Measurements from ENCODE around the gene PACRG. TPM values are rescaled to one million over a fixed set of nuclear protein-coding genes. Genes with fewer than 3 reads are reported as not detected.

Gene PACRG
- total RNA-seq, 1 donor: under 0.01 TPM

DNA sequence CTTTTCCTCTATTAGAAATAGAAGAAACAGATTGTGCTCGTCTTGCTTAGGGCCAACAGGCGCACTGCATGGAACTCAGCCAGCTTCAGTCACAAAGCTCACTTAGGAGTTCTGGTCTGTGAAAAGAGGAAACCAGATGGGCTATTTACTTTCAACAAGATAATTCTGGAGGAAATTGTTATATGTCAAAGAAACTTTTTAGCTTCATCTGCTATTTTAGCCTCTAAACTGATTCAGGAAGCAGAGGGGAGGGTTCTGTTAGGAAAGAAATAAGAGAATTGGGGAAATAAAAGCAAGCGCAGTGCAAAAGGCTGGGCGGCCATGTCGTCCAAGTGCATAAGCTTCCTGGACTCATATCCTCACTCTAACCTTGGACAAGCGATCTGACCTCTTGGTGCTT, 21.5 kb upstream of the PACRG start:
- H3K4me3 ChIP-seq (ENCODE audit: low read depth, low read length): no peak overlapping the region

DNA sequence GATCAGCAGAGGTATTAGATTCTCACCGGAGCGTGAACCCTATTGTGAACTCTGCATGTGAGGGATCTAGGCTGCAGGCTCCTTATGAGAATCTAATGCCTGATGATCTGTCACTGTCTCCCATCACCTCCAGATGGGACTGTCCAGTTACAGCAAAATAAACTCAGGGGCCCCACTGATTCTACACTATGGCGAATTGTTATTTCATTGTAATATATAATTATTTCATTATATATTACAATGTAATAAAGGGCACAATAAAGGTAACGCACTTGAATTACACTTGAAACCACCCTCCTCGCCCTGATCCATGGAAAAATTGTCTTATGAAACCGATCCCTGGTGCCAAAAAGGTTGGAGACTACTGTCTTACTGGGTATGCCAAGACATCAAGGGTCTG, 18.8 kb upstream of the PACRG start:
- H3K4me3 ChIP-seq (ENCODE audit: low read depth, low read length): no peak overlapping the region
- TF ChIP-seq, protein P1, sequence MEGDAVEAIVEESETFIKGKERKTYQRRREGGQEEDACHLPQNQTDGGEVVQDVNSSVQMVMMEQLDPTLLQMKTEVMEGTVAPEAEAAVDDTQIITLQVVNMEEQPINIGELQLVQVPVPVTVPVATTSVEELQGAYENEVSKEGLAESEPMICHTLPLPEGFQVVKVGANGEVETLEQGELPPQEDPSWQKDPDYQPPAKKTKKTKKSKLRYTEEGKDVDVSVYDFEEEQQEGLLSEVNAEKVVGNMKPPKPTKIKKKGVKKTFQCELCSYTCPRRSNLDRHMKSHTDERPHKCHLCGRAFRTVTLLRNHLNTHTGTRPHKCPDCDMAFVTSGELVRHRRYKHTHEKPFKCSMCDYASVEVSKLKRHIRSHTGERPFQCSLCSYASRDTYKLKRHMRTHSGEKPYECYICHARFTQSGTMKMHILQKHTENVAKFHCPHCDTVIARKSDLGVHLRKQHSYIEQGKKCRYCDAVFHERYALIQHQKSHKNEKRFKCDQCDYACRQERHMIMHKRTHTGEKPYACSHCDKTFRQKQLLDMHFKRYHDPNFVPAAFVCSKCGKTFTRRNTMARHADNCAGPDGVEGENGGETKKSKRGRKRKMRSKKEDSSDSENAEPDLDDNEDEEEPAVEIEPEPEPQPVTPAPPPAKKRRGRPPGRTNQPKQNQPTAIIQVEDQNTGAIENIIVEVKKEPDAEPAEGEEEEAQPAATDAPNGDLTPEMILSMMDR (IDR thresholded peaks at IDR 0.05; ENCODE audit: insufficient read depth, low read depth, low read length): no peak
- no peak for DNase-seq (ENCODE audit: low read depth)

More for the DNA sequence above, 21.5 kb upstream of the PACRG start:
- DNase-seq (ENCODE audit: low read depth): peak; percentile 8
- TF ChIP-seq, protein P1 (IDR thresholded peaks at IDR 0.05; ENCODE audit: insufficient read depth, low read depth, low read length): no peak

DNA sequence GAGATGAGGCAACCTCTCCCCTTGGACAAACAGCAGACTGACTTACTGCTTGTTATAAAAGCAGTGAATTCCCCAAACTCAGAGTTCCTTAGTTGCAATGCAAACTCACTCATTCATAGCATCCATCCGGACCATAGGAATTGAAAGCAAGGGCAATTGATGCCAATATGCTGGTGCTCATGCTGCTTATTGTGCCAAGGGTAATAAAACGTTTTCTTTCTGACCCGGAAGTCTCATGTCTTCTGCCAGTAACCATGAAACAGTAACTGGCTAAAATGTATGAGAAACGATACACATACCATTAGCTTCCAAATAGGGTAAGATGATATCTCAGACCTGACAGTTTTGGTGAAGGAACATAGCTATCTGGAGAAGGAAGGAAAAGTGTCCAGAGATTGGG, 18.3 kb upstream of the PACRG start:
- no peak for DNase-seq (ENCODE audit: low read depth)
- no peak overlapping the region for H3K4me3 ChIP-seq (ENCODE audit: low read depth, low read length)
- TF ChIP-seq, protein P1 (IDR thresholded peaks at IDR 0.05; ENCODE audit: insufficient read depth, low read depth, low read length): no peak

DNA sequence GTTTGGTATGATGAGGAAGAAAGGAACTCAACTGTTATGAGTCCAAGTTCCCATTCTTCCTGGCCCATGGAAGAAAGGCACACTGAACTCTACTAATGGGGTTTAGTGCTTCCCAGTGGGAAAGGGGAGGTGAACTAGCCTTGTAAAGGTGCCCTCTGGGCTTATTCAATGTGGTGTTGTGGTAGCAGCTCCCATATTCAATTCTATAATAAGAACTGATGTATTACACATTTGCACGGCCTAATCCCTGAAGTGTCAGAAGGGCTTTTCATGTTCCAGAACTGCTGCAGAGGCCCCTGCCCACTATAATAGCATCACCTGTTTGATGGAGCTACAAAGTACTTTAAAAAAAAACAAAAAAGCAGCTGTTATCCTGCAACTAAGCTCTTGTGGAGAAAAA, 17.4 kb upstream of the PACRG start:
- H3K4me3 ChIP-seq (ENCODE audit: low read depth, low read length): no peak overlapping the region
- DNase-seq (ENCODE audit: low read depth): no peak
- TF ChIP-seq, protein P1 (IDR thresholded peaks at IDR 0.05; ENCODE audit: insufficient read depth, low read depth, low read length): no peak

DNA sequence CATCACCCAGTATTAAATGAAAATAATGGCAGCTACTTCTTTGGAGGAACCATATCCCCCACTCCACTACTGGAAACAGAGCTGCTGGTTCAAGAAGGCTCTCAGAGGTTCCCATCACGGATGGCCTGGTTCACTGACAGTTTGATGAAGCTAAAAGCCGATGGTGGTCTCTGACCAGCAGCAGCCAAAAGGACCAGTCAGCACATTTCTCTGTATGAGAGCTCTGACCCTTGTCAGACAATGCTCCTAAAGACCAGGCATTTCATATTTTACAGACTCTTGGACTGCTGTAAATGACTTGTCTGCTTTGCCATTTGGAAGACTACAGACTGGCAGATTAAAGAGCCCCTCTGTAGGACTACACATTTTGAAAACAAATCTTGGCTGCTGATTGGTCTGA, 16.8 kb upstream of the PACRG start:
- DNase-seq (ENCODE audit: low read depth): no peak
- TF ChIP-seq, protein P1 (IDR thresholded peaks at IDR 0.05; ENCODE audit: insufficient read depth, low read depth, low read length): no peak

DNA sequence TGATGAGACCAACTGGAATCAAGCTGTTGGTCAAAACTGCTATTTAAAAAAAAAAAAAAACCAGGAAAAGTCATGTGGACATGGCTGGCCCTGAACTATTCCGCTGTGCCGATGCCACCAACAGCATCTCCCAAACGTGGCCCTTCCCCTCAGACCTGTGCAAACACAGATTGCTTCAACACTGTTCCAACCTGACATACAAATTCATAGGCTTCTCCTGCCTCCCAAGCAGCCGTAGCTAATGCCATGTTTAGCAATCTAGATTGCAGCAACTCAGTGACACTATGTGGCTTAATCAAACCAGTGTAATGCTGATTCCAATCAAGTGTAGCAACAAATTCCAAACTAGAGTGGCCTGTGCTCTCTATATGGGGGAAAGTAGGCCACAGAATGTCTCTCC, 16.4 kb upstream of the PACRG start:
- no peak for DNase-seq (ENCODE audit: low read depth)
- TF ChIP-seq, protein P1 (IDR thresholded peaks at IDR 0.05; ENCODE audit: insufficient read depth, low read depth, low read length): no peak
- H3K4me3 ChIP-seq (ENCODE audit: low read depth, low read length): no peak overlapping the region

More for the DNA sequence above, 16.8 kb upstream of the PACRG start:
- H3K4me3 ChIP-seq (ENCODE audit: low read depth, low read length): no peak overlapping the region

DNA sequence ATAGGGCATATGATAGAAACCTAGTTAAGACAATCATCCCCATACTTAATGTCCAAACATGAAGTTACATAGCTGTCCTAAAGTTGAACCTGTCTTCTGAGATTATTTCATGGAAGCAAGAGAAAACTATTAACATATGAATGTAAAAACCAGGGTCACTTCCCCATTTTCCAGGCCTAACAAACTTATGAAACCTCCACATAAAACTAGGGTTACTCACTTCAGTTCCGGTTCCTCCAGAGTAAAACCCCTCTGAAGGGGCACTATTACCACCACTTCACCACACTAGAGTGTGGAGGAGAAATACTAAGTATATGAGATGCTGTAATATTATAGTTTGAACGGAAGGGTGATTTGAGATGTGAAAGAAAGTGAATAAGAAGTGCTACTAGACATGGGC, 15.1 kb upstream of the PACRG start:
- DNase-seq (ENCODE audit: low read depth): no peak
- H3K4me3 ChIP-seq (ENCODE audit: low read depth, low read length): no peak overlapping the region
- TF ChIP-seq, protein P1 (IDR thresholded peaks at IDR 0.05; ENCODE audit: insufficient read depth, low read depth, low read length): no peak

Measured in fibroblast of villous mesenchyme (primary cell).